ENCODE data around the gene INPP5D.
"Not testable (repeated sequence)": the region's sequence is repeated elsewhere in the genome, so short reads cannot be mapped to it uniquely, and the experiment has no call there.

INPP5D gene

GRCh38 chr2:233189025-233189424 lies 128.9 kb downstream of the INPP5D start:
- DNase-seq (ENCODE audit: extremely low read depth, insufficient read length): no peak
- TF ChIP-seq CTCF (IDR thresholded peaks at IDR 0.05; ENCODE audit: insufficient read depth, low read length, poor library complexity, severe bottlenecking): no peak
- no peaks in the 10 kb centered on the region for H3K27me3 ChIP-seq (replicated peaks; ENCODE audit: control insufficient read depth, insufficient read depth, low read length)
- H3K4me3 ChIP-seq (replicated peaks; ENCODE audit: low read depth, low read length): no peak overlapping the region
- peaks cover 68% of the 10 kb centered on the region for H3K36me3 ChIP-seq (ENCODE audit: control insufficient read depth, insufficient read depth, low read length)

DNA sequence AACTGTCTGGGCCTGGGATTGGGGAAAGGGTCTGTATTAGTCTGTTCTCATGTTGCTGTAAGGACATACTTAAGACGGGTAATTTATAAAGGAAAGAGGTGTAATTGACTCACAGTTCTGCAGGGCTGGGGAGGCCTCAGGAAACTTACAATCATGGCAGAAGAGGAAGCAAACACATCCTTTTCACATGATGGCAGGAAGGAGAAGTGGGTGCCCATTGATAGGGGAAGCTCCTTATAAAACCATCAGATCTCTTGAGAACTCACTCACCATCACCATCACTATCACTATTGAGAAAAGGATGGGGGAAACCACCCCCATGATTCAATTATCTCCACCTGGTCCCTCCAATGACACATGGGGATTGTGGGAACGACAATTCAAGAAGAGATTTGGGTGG lies 130.9 kb downstream of the INPP5D start:
- H3K27me3 ChIP-seq (replicated peaks; ENCODE audit: control insufficient read depth, insufficient read depth, low read length); DNase-seq (ENCODE audit: extremely low read depth, insufficient read length); H3K4me3 ChIP-seq (replicated peaks; ENCODE audit: low read depth, low read length): not testable (repeated sequence)
- H3K36me3 ChIP-seq (ENCODE audit: control insufficient read depth, insufficient read depth, low read length): peaks cover 59% of the 10 kb centered on the region

GRCh38 chr2:233193738-233194137 lies 133.6 kb downstream of the INPP5D start:
- H3K4me3 ChIP-seq (replicated peaks; ENCODE audit: low read depth, low read length): no peak overlapping the region
- TF ChIP-seq CTCF (IDR thresholded peaks at IDR 0.05; ENCODE audit: insufficient read depth, low read length, poor library complexity, severe bottlenecking): no peak
- DNase-seq (ENCODE audit: extremely low read depth, insufficient read length): no peak
- no peaks in the 10 kb centered on the region for H3K27me3 ChIP-seq (replicated peaks; ENCODE audit: control insufficient read depth, insufficient read depth, low read length)
- peaks cover 62% of the 10 kb centered on the region for H3K36me3 ChIP-seq (ENCODE audit: control insufficient read depth, insufficient read depth, low read length)

GRCh38 chr2:233195027-233195426 lies 134.9 kb downstream of the INPP5D start:
- no peak overlapping the region for H3K4me3 ChIP-seq (replicated peaks; ENCODE audit: low read depth, low read length)
- peaks cover 52% of the 10 kb centered on the region for H3K36me3 ChIP-seq (ENCODE audit: control insufficient read depth, insufficient read depth, low read length)
- H3K27me3 ChIP-seq (replicated peaks; ENCODE audit: control insufficient read depth, insufficient read depth, low read length): no peaks in the 10 kb centered on the region
- DNase-seq (ENCODE audit: extremely low read depth, insufficient read length): no peak
- no peak for TF ChIP-seq CTCF (IDR thresholded peaks at IDR 0.05; ENCODE audit: insufficient read depth, low read length, poor library complexity, severe bottlenecking)

GRCh38 chr2:233197022-233197421 lies 136.9 kb downstream of the INPP5D start:
- no peak for TF ChIP-seq CTCF (IDR thresholded peaks at IDR 0.05; ENCODE audit: insufficient read depth, low read length, poor library complexity, severe bottlenecking)
- no peaks in the 10 kb centered on the region for H3K27me3 ChIP-seq (replicated peaks; ENCODE audit: control insufficient read depth, insufficient read depth, low read length)
- H3K36me3 ChIP-seq (ENCODE audit: control insufficient read depth, insufficient read depth, low read length): peaks cover 46% of the 10 kb centered on the region
- H3K4me3 ChIP-seq (replicated peaks; ENCODE audit: low read depth, low read length): no peak overlapping the region
- no peak for DNase-seq (ENCODE audit: extremely low read depth, insufficient read length)

DNA sequence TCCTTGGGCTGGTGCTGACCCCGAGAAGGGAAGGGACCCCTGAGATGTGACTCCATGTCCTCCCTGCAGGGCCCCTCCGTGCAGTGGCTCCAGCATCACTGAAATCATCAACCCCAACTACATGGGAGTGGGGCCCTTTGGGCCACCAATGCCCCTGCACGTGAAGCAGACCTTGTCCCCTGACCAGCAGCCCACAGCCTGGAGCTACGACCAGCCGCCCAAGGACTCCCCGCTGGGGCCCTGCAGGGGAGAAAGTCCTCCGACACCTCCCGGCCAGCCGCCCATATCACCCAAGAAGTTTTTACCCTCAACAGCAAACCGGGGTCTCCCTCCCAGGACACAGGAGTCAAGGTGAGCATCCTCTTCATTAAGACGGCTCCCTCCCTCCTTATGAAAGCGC lies 137.9 kb downstream of the INPP5D start:
- H3K27me3 ChIP-seq (replicated peaks; ENCODE audit: control insufficient read depth, insufficient read depth, low read length): no peaks in the 10 kb centered on the region
- DNase-seq (ENCODE audit: extremely low read depth, insufficient read length): no peak

More for the DNA sequence above, 137.9 kb downstream of the INPP5D start:
- Histone ChIP-seq H3K4me3 (replicated peaks; ENCODE audit: low read depth, low read length) (no peak overlapping the region), H3K36me3 (ENCODE audit: control insufficient read depth, insufficient read depth, low read length) (peaks cover 47% of the 10 kb centered on the region)
- no peak for TF ChIP-seq CTCF (IDR thresholded peaks at IDR 0.05; ENCODE audit: insufficient read depth, low read length, poor library complexity, severe bottlenecking)
